Vagina (tissue), 2 donors: ENCODE measurements around the gene NAPA.

Experiments used
- CTCF ChIP-seq, 3 experiments: fragments of 450-650 bp in 2 of 3; fragments of 200-600 bp in 1 of 3; sonication (generic) in 1 of 3; IDR thresholded peaks; one replicate each; pipeline ENCODE4 v1.5.1; 2017 to 2019; ENCODE audit warnings: antibody characterized with exemption in 3 of 3, mild to moderate bottlenecking in 2 of 3, moderate library complexity in 2 of 3
- POLR2AphosphoS5 ChIP-seq, 2 donors: sonication (generic); formaldehyde crosslinking; IDR thresholded peaks; one replicate each; pipeline ENCODE4 v1.9.0; 2017; ENCODE audit warnings: antibody characterized with exemption in 2 of 2, mild to moderate bottlenecking in 2 of 2, low read depth in 1 of 2; ENCODE audit not compliant: insufficient read depth in 1 of 2

GRCh38 chr19:47511128-47511517, 3.7 kb downstream of the NAPA start:
- TF ChIP-seq CTCF (IDR thresholded peaks at IDR 0.05) (no peak), POLR2AphosphoS5 (IDR thresholded peaks at IDR 0.05; ENCODE audit: insufficient read depth in 1 of 2, low read depth in 1 of 2) (no peak)
